ENCODE results near the gene SPEF2. TPM values are rescaled to one million over a fixed set of nuclear protein-coding genes. Genes with fewer than 3 reads are reported as not detected.

SPEF2 gene
- total RNA-seq, 1 donor from 2014 or later: 6.9 TPM

GRCh38 chr5:35778259-35778769 lies 160.7 kb downstream of the SPEF2 start:
- DNase-seq (ENCODE audit: low read depth, low spot score): no peak
- H3K27me3 Mint-ChIP-seq (ENCODE audit: low read depth): no peaks in the 10 kb centered on the region
- H3K4me3 Mint-ChIP-seq: no peak overlapping the region
- no peaks in the 10 kb centered on the region for H3K36me3 Mint-ChIP-seq (ENCODE audit: low read depth)
- no peak overlapping the region for H3K27ac Mint-ChIP-seq (ENCODE audit: unreplicated experiment)
- no peaks in the 10 kb centered on the region for H3K4me1 Mint-ChIP-seq
- H3K9me3 Mint-ChIP-seq: no peaks in the 10 kb centered on the region
- no peak for TF ChIP-seq CTCF (conservative IDR thresholded peaks at IDR 0.05)

GRCh38 chr5:35780236-35780635 lies 162.6 kb downstream of the SPEF2 start:
- no peaks in the 10 kb centered on the region for H3K36me3 Mint-ChIP-seq (ENCODE audit: low read depth)
- TF ChIP-seq CTCF (conservative IDR thresholded peaks at IDR 0.05): no peak
- no peaks in the 10 kb centered on the region for H3K9me3 Mint-ChIP-seq
- no peak overlapping the region for H3K4me3 Mint-ChIP-seq
- H3K4me1 Mint-ChIP-seq: no peaks in the 10 kb centered on the region
- H3K27ac Mint-ChIP-seq (ENCODE audit: unreplicated experiment): no peak overlapping the region
- H3K27me3 Mint-ChIP-seq (ENCODE audit: low read depth): no peaks in the 10 kb centered on the region
- no peak for DNase-seq (ENCODE audit: low read depth, low spot score)

- no peaks in the 10 kb centered on the region for H3K4me1 Mint-ChIP-seq
- no peak for TF ChIP-seq CTCF (conservative IDR thresholded peaks at IDR 0.05)
- no peak overlapping the region for H3K27ac Mint-ChIP-seq (ENCODE audit: unreplicated experiment)
- no peaks in the 10 kb centered on the region for H3K36me3 Mint-ChIP-seq (ENCODE audit: low read depth)
- H3K9me3 Mint-ChIP-seq: no peaks in the 10 kb centered on the region
- no peaks in the 10 kb centered on the region for H3K27me3 Mint-ChIP-seq (ENCODE audit: low read depth)
- DNase-seq (ENCODE audit: low read depth, low spot score): no peak
- H3K4me3 Mint-ChIP-seq: no peak overlapping the region
Observed at GRCh38 chr5:35781181-35781790, 163.6 kb downstream of the SPEF2 start.

GRCh38 chr5:35783551-35783950 lies 165.9 kb downstream of the SPEF2 start:
- Mint-ChIP-seq H3K9me3 (no peaks in the 10 kb centered on the region), H3K27ac (ENCODE audit: unreplicated experiment) (no peak overlapping the region), H3K4me1 (peaks cover 3% of the 10 kb centered on the region), H3K4me3 (no peak overlapping the region), H3K27me3 (ENCODE audit: low read depth) (no peaks in the 10 kb centered on the region), H3K36me3 (ENCODE audit: low read depth) (no peaks in the 10 kb centered on the region)
- DNase-seq (ENCODE audit: low read depth, low spot score): no peak
- no peak for TF ChIP-seq CTCF (conservative IDR thresholded peaks at IDR 0.05)

- Mint-ChIP-seq H3K27ac (ENCODE audit: unreplicated experiment) (no peak overlapping the region), H3K27me3 (ENCODE audit: low read depth) (no peaks in the 10 kb centered on the region), H3K9me3 (no peaks in the 10 kb centered on the region), H3K4me1 (peaks cover 19% of the 10 kb centered on the region), H3K4me3 (no peak overlapping the region), H3K36me3 (ENCODE audit: low read depth) (no peaks in the 10 kb centered on the region)
- no peak for DNase-seq (ENCODE audit: low read depth, low spot score)
- TF ChIP-seq CTCF (conservative IDR thresholded peaks at IDR 0.05): no peak
Observed at GRCh38 chr5:35785601-35786085, 168.0 kb downstream of the SPEF2 start.

Measured in neural crest cell (in vitro differentiated cells).